ENCODE results near the gene FAM222B. TPM values are rescaled to one million over a fixed set of nuclear protein-coding genes. Genes with fewer than 3 reads are reported as not detected.
A peak's percentile ranks its signal among the peaks of the same experiment; 100 is the strongest.
"Not testable (repeated sequence)": the region's sequence is repeated elsewhere in the genome, so short reads cannot be mapped to it uniquely, and the experiment has no call there.

FAM222B gene
- total RNA-seq, 1 experiment from 2014 or later = 37.7 TPM

DNA sequence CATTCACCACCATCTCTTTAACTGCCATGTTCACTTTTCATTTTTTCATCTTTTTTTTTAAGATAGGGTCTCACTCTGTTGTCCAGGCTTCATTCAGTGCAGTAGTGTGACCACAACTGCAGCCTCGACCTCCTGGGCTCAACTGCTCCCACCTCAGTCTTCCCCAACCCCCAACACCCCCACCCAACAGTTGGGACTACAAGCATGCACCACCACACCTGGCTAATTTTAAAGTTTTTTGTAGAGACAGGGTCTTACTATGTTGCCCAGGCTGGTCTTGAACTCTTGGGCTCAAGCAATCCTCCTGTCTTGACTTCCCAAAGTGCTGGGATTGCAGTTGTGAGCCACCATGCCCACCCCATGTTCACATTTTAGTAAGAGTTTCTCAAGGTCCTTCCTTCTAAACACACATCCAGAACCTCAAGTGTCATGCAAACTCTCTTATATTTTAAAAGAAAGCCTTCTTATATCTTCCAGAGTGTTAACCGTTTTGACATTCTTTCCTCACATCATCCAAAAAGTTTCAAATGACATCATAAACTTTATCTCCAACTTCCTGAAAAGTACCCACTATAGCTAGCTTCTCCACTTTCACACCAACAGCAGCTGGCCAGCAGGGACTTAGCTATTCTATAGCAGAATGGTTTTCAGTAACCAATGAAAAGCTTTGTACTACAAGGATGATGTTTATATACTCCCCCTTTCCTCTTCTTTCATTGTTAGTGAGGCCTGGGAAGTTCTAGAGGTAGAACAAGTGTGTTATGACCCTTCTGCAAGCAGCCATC is 49.5 kb downstream of the FAM222B start:
- BruUV-seq (replicated peaks) = no TSS peak
- H3K4me1 Mint-ChIP-seq (ENCODE audit: low read depth, unreplicated experiment) = no peaks in the 10 kb centered on the region
- H3K27ac Mint-ChIP-seq (ENCODE audit: unreplicated experiment) = no peak overlapping the region
- H3K4me3 Mint-ChIP-seq (ENCODE audit: low read depth, unreplicated experiment) = no peak overlapping the region
- H3K36me3 Mint-ChIP-seq (ENCODE audit: insufficient read depth, unreplicated experiment) = peaks cover 32% of the 10 kb centered on the region
- TF ChIP-seq, protein P1, sequence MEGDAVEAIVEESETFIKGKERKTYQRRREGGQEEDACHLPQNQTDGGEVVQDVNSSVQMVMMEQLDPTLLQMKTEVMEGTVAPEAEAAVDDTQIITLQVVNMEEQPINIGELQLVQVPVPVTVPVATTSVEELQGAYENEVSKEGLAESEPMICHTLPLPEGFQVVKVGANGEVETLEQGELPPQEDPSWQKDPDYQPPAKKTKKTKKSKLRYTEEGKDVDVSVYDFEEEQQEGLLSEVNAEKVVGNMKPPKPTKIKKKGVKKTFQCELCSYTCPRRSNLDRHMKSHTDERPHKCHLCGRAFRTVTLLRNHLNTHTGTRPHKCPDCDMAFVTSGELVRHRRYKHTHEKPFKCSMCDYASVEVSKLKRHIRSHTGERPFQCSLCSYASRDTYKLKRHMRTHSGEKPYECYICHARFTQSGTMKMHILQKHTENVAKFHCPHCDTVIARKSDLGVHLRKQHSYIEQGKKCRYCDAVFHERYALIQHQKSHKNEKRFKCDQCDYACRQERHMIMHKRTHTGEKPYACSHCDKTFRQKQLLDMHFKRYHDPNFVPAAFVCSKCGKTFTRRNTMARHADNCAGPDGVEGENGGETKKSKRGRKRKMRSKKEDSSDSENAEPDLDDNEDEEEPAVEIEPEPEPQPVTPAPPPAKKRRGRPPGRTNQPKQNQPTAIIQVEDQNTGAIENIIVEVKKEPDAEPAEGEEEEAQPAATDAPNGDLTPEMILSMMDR (IDR thresholded peaks at IDR 0.05; ENCODE audit: unreplicated experiment) = no peak
- H3K9me3 Mint-ChIP-seq (ENCODE audit: low read depth, unreplicated experiment) = no peaks in the 10 kb centered on the region
- intact Hi-C loops (cut with micrococcal nuclease; ENCODE audit: unreplicated experiment) = no loop called here
- H3K27me3 Mint-ChIP-seq (ENCODE audit: unreplicated experiment) = no peaks in the 10 kb centered on the region
- no peak for DNase-seq
- CTCF ChIA-PET = no interaction called here

DNA sequence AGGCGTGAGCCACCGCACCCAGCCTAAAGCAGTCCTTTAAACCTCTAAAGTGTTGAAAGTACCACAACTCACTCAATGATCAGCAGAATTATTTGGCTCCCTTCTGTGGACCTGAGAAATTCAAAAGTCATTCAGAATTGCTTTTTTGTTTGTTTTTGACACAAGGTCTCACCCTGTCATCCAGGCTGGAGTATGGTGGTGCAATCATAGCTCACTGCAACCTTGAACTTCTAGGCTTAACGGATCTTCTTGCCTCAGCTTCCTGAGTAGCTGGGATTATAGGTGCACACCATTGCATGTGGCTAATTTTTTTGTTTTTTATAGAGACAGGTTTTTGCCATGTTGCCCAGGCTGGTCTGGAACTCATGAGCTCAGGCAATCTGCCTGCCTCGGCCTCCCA is 54.5 kb downstream of the FAM222B start:
- H3K36me3 Mint-ChIP-seq (ENCODE audit: insufficient read depth, unreplicated experiment) = peaks cover 21% of the 10 kb centered on the region
- no peak for DNase-seq
- intact Hi-C loops (cut with micrococcal nuclease; ENCODE audit: unreplicated experiment) = no loop called here
- no peaks in the 10 kb centered on the region for H3K9me3 Mint-ChIP-seq (ENCODE audit: low read depth, unreplicated experiment)
- H3K27ac Mint-ChIP-seq (ENCODE audit: unreplicated experiment) = no peak overlapping the region
- H3K4me3 Mint-ChIP-seq (ENCODE audit: low read depth, unreplicated experiment) = no peak overlapping the region
- TF ChIP-seq, protein P1 (IDR thresholded peaks at IDR 0.05; ENCODE audit: unreplicated experiment) = no peak
- BruUV-seq (replicated peaks) = no TSS peak
- no peaks in the 10 kb centered on the region for H3K4me1 Mint-ChIP-seq (ENCODE audit: low read depth, unreplicated experiment)
- H3K27me3 Mint-ChIP-seq (ENCODE audit: unreplicated experiment) = no peaks in the 10 kb centered on the region
- CTCF ChIA-PET = no interaction called here

DNA sequence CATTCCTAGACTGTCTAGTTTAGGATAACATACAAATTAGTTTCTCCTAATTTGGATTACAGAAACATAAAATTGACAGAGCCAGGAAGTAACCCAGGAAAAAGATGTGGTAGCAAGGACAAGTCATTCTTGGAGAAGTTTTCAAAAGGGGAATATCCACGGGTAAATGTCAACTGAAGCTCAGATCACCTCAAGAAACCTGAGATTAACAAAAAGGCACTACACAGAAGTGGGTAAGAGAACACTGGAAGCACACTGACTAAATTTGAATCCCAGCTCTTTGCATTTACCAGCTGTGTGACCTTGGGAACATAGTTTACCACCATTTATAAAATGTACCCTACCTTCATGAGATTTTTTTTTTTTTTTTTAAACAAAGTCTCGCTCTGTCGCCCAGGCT is 59.4 kb downstream of the FAM222B start:
- Mint-ChIP-seq H3K9me3 (ENCODE audit: low read depth, unreplicated experiment) (no peaks in the 10 kb centered on the region), H3K4me3 (ENCODE audit: low read depth, unreplicated experiment) (no peak overlapping the region), H3K36me3 (ENCODE audit: insufficient read depth, unreplicated experiment) (peaks cover 25% of the 10 kb centered on the region), H3K27me3 (ENCODE audit: unreplicated experiment) (no peaks in the 10 kb centered on the region), H3K27ac (ENCODE audit: unreplicated experiment) (no peak overlapping the region), H3K4me1 (ENCODE audit: low read depth, unreplicated experiment) (peaks cover 8% of the 10 kb centered on the region)
- CTCF ChIA-PET = interaction anchor here (0.5 kb wide), 1 partner anchor 14 kb away, joined by 3 read pairs; no protein-coding TSS in a partner anchor
- no peak for DNase-seq
- BruUV-seq (replicated peaks) = no TSS peak
- intact Hi-C loops (cut with micrococcal nuclease; ENCODE audit: unreplicated experiment) = no loop called here
- TF ChIP-seq, protein P1 (IDR thresholded peaks at IDR 0.05; ENCODE audit: unreplicated experiment) = no peak

DNA sequence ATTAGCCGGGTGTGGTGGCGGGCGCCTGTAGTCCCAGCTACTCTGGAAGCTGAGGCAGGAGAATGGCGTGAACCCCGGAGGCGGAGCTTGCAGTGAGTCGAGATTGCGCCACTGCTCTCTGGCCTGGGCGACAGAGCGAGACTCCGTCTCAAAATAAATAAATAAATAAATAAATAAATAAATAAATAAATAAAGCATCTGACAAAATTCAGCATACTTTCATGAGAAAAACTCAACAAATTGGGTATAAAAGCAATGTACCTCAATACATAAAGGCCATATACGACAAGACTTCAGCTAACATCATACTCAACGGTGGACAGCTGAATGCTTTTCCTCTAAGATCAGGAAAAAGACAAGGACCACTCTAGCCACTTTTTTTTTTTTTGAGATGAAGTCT is 63.0 kb downstream of the FAM222B start:
- intact Hi-C loops (cut with micrococcal nuclease; ENCODE audit: unreplicated experiment); H3K27ac Mint-ChIP-seq (ENCODE audit: unreplicated experiment); DNase-seq; H3K27me3 Mint-ChIP-seq (ENCODE audit: unreplicated experiment); BruUV-seq (replicated peaks); H3K4me3 Mint-ChIP-seq (ENCODE audit: low read depth, unreplicated experiment); H3K9me3 Mint-ChIP-seq (ENCODE audit: low read depth, unreplicated experiment); CTCF ChIA-PET: not testable (repeated sequence)
- Mint-ChIP-seq H3K36me3 (ENCODE audit: insufficient read depth, unreplicated experiment) (peaks cover 42% of the 10 kb centered on the region), H3K4me1 (ENCODE audit: low read depth, unreplicated experiment) (peaks cover 16% of the 10 kb centered on the region)

DNA sequence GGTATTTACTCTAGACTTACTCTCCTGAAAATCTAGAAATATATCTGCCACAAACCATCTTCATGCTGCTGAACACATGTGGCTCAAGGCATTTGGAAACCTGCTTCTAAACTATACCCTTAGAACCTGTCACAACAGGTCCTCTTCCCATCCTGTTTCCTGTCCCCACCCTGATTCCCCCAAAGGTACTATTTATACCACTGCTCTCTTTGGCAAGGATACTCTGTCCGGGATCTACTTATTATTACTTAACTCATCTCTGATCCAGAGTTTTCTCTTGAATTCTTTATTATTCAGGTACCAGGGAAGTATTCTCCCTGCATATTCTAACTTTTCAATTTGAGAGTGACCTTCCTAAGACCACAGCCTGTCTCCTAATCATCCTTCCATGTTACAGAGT is 65.4 kb downstream of the FAM222B start:
- peaks cover 56% of the 10 kb centered on the region for H3K36me3 Mint-ChIP-seq (ENCODE audit: insufficient read depth, unreplicated experiment)
- CTCF ChIA-PET = no interaction called here

More for the DNA sequence above, 65.4 kb downstream of the FAM222B start:
- no TSS peak for BruUV-seq (replicated peaks)
- Mint-ChIP-seq H3K27ac (ENCODE audit: unreplicated experiment) (peak overlapping the region; percentile 43), H3K4me3 (ENCODE audit: low read depth, unreplicated experiment) (no peak overlapping the region), H3K27me3 (ENCODE audit: unreplicated experiment) (no peaks in the 10 kb centered on the region), H3K4me1 (ENCODE audit: low read depth, unreplicated experiment) (peaks cover 16% of the 10 kb centered on the region), H3K9me3 (ENCODE audit: low read depth, unreplicated experiment) (no peaks in the 10 kb centered on the region)
- TF ChIP-seq, protein P1 (IDR thresholded peaks at IDR 0.05; ENCODE audit: unreplicated experiment) = no peak
- intact Hi-C loops (cut with micrococcal nuclease; ENCODE audit: unreplicated experiment) = no loop called here
- no peak for DNase-seq

Measured in Calu3 (cell line).